Thyroid gland (tissue), 4 donors: ENCODE data around the gene NKD1. TPM values are rescaled to one million over a fixed set of nuclear protein-coding genes. Genes with fewer than 3 reads are reported as not detected.

Source experiments
- DNase-seq, 2 donors: peaks; one replicate each; pipeline ENCODE4 v3.0.0-alpha.2; 2019
- H3K27ac ChIP-seq, 3 donors: fragments of 200-600 bp; sonication (generic); 1 replicate in 2 of 3; 2 replicates in 1 of 3; pipeline ENCODE4 v1.5.1; 2016 to 2019; ENCODE audit warnings: mild to moderate bottlenecking in 1 of 3, moderate library complexity in 1 of 3
- H3K27me3 ChIP-seq: fragments of 200-600 bp; sonication (generic); one replicate; pipeline ENCODE4 v1.5.1; 2019
- H3K36me3 ChIP-seq, 2 donors: fragments of 200-600 bp; sonication (generic); one replicate each; pipeline ENCODE4 v1.5.1; 2016 to 2019
- H3K4me1 ChIP-seq, 2 donors: fragments of 200-600 bp; sonication (generic); one replicate each; pipeline ENCODE4 v1.5.1; 2017 to 2019
- H3K4me3 ChIP-seq, 3 donors: fragments of 200-600 bp; sonication (generic); replicated peaks in 1 of 3; 1 replicate in 2 of 3; 2 replicates in 1 of 3; pipeline ENCODE4 v1.5.1; 2016; ENCODE audit warnings: mild to moderate bottlenecking in 1 of 3
- H3K9me3 ChIP-seq: fragments of 200-600 bp; sonication (generic); one replicate; pipeline ENCODE4 v1.5.1; 2017
- CTCF ChIP-seq, 6 experiments: fragments of 200-600 bp in 3 of 6; fragments of 450-650 bp in 3 of 6; sonication (generic) in 3 of 6; IDR thresholded peaks; one replicate each; pipeline ENCODE4 v1.5.1; 2016 to 2019; ENCODE audit warnings: antibody characterized with exemption in 6 of 6, mild to moderate bottlenecking in 2 of 6, inconsistent platforms in 1 of 6, moderate library complexity in 1 of 6
- POLR2A ChIP-seq, 2 donors: fragments of 450-650 bp; IDR thresholded peaks; one replicate each; pipeline ENCODE4 v1.6.1; 2017; ENCODE audit warnings: antibody characterized with exemption in 2 of 2, mild to moderate bottlenecking in 2 of 2, moderate library complexity in 1 of 2
- WGBS, 2 donors: methylation state at CpG; one replicate each; pipeline ENCODE4 v1.1.5; 2017; 5-methylcytosine and 5-hydroxymethylcytosine counted together
- intact Hi-C: fragments of 100-400 bp; cut with DNase I; formaldehyde crosslinking; loops from one replicate; pipeline ENCODE4 v1.15.1; 2023
- total RNA-seq, 4 donors: library from RNA; depleted of rRNA; stranded (reverse); fragments of >200 nt; gene quantifications; one replicate each; pipeline ENCODE4 v1.2.3, GENCODE V29; 2016

NKD1 gene
- total RNA-seq, 4 donors from 2014 or later, result 0.63 to 13.8 (median 1.1) TPM

DNA sequence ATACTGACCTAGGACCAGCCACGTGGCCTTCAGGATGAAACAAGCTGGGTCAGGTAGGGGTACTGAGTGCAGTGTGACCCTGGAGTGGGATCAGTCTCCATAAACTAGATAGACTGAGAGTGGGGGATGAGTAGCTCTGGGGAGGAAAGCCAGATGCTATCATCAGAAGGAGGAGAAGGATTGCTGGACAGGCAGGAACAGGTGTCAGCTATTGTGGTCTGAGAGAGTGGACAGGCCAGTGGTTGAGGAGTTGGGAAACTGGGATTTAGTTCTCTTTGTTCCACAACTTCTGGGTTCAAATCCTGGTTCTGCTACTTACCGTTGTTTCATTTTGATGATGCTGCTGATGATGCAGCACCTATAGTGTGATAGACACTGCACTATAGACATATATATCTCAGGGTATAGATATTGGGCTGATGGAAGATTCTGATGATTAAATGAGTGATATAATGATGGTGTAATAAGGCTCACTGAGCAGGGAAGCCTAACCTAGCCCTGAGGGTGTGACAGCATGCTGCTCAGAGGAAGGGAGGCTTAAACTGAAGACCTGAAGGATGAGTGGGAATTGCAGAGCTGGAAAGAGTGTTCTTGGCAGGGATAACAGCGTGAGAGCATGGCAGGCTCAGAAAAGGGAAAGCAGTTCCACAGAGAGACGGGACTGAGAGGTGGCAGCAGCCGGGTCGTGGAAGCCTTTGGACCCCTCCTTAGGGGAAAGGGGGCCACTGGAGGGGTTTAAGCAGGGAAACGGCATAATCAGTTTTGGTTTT, 66.9 kb downstream of the NKD1 start:
- TF ChIP-seq CTCF (IDR thresholded peaks at IDR 0.05) (no peak), POLR2A (IDR thresholded peaks at IDR 0.05) (no peak)
- Histone ChIP-seq H3K4me1 (no peaks in the 10 kb centered on the region), H3K4me3 (no peak overlapping the region), H3K27me3 (no peaks in the 10 kb centered on the region), H3K27ac (no peak overlapping the region), H3K9me3 (no peaks in the 10 kb centered on the region), H3K36me3 (no peaks in the 10 kb centered on the region)
- intact Hi-C loops, result no loop called here
- no peak for DNase-seq
- WGBS, 2 donors, result 84 to 86% methylated on average over 7 of the region's 7 CpGs

GRCh38 chr16:50615891-50616290, 67.7 kb downstream of the NKD1 start:
- no peaks in the 10 kb centered on the region for H3K27me3 ChIP-seq
- no peak overlapping the region for H3K4me3 ChIP-seq
- intact Hi-C loops, result no loop called here
- DNase-seq, result no peak
- no peaks in the 10 kb centered on the region for H3K9me3 ChIP-seq
- TF ChIP-seq CTCF (IDR thresholded peaks at IDR 0.05), result no peak
- no peak for TF ChIP-seq POLR2A (IDR thresholded peaks at IDR 0.05)
- H3K27ac ChIP-seq, result no peak overlapping the region
- H3K36me3 ChIP-seq, result no peaks in the 10 kb centered on the region
- WGBS, 2 donors, result 72 to 77% methylated on average over 5 of the region's 5 CpGs
- H3K4me1 ChIP-seq, result no peaks in the 10 kb centered on the region

DNA sequence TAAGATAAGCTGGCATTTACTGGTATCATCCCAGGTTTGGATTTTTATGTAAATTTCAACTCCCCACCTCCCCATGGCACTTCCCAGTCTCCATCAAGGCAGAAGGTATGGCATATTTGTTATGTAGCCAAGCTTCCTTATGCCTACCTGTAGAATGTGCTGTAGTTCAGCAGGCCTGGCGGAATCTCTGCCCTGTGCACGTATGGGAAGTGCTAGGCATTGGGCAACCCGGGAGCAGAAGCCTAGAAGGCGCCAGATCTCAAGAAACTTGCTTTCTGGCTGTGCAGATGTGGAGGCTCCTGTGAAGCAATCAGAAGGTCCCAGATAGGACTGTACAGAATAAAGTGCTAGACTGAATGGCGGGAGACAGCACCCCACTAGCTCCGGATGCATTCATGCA, 68.2 kb downstream of the NKD1 start:
- 91 to 93% methylated on average over 6 of the region's 6 CpGs for WGBS, 2 donors
- intact Hi-C loops, result no loop called here
- H3K36me3 ChIP-seq, result no peaks in the 10 kb centered on the region
- no peak for TF ChIP-seq CTCF (IDR thresholded peaks at IDR 0.05)
- no peak for TF ChIP-seq POLR2A (IDR thresholded peaks at IDR 0.05)
- H3K4me1 ChIP-seq, result no peaks in the 10 kb centered on the region
- no peak overlapping the region for H3K27ac ChIP-seq
- H3K9me3 ChIP-seq, result no peaks in the 10 kb centered on the region
- no peaks in the 10 kb centered on the region for H3K27me3 ChIP-seq
- DNase-seq, result no peak
- H3K4me3 ChIP-seq, result no peak overlapping the region

- no peak for DNase-seq
- H3K36me3 ChIP-seq, result no peaks in the 10 kb centered on the region
- 79 to 83% methylated on average over 11 of the region's 11 CpGs for WGBS, 2 donors
- no peaks in the 10 kb centered on the region for H3K9me3 ChIP-seq
- TF ChIP-seq CTCF (IDR thresholded peaks at IDR 0.05) (no peak), POLR2A (IDR thresholded peaks at IDR 0.05) (no peak)
- no peaks in the 10 kb centered on the region for H3K27me3 ChIP-seq
- H3K4me3 ChIP-seq, result no peak overlapping the region
- intact Hi-C loops, result no loop called here
- no peaks in the 10 kb centered on the region for H3K4me1 ChIP-seq
- H3K27ac ChIP-seq, result no peak overlapping the region
Observed at GRCh38 chr16:50616883-50617645, 68.9 kb downstream of the NKD1 start.

DNA sequence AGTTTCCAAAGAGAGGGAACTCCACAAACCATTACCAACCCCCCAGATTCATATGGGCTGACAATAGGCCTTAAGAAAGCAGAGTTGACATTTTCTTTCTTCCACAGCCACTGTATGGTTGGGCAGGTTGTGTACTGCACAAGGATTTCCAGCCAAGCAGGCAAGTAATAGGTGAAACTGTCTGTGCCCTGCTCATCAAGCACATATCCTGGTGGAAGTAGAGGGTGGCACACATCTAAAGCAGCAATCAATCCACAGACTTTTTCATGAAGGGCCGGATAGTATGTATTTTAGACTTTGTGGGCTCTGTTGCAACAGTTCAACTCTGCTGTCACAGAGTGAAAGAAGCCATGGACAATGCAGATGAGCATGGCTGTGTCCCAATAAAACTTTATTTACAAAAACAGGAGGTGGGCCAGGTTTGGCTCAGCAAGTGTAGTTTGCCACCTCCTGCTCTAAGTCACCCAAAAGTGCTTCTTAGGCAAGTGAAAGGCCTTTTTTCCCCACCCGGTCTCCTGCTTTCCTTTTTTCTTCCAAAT, 69.5 kb downstream of the NKD1 start:
- intact Hi-C loops, result no loop called here
- no peaks in the 10 kb centered on the region for H3K36me3 ChIP-seq
- no peaks in the 10 kb centered on the region for H3K4me1 ChIP-seq
- no peak overlapping the region for H3K27ac ChIP-seq
- no peak overlapping the region for H3K4me3 ChIP-seq
- TF ChIP-seq CTCF (IDR thresholded peaks at IDR 0.05) (no peak), POLR2A (IDR thresholded peaks at IDR 0.05) (no peak)
- DNase-seq, result no peak
- H3K9me3 ChIP-seq, result no peaks in the 10 kb centered on the region
- H3K27me3 ChIP-seq, result no peaks in the 10 kb centered on the region
- 89 to 91% methylated on average over 2 of the region's 2 CpGs for WGBS, 2 donors
